ENCODE data around the gene ELL. TPM values are rescaled to one million over a fixed set of nuclear protein-coding genes. Genes with fewer than 3 reads are reported as not detected.
A peak's percentile ranks its signal among the peaks of the same experiment; 100 is the strongest.

The ELL gene
- total and polyA plus RNA-seq, 9 of the 15 experiments (the other 6 are each of a cell fraction or from before 2014, with no cell fraction given), result 0.24 to 22.5 (median 4.1) TPM

DNA sequence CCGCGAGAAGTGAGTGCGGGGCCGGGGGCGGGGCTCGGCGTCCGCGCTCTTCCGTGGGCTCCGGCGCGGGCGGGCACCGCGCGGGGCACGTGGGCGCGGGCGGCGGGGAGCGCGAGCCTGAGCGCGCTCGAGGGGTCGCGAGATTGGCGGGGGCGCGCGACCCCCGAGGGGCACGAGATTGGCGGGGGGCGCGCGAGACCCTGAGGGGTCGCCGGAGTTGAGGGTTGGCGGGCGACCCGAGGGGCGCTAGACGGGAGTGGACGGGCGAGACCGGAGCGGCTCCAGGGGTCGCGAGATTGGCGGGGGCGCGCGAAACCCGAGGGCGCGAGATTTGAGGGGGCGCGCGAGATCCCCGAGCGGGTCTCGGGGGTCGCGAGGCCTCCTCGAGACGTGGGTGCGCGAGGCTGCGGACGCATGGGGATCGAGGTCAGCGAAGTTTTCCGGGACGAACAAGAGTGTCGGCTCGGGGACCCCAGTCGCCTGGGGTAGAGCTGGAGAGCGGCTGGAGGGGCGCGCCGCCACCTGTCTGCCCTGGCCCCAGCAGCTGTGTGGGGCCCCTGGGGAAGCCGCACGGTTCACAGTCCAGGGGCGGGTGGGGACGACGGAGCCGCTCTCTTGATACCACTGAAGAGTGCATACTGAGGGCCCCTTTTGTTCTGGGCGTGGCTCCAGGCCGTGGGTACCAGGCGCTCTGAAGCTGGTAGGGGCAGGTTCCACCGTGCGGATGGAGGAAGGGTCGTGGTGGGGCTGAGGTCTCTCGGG, 102.0 kb downstream of the ELL start (continued):
- TF ChIP-seq, protein P1, sequence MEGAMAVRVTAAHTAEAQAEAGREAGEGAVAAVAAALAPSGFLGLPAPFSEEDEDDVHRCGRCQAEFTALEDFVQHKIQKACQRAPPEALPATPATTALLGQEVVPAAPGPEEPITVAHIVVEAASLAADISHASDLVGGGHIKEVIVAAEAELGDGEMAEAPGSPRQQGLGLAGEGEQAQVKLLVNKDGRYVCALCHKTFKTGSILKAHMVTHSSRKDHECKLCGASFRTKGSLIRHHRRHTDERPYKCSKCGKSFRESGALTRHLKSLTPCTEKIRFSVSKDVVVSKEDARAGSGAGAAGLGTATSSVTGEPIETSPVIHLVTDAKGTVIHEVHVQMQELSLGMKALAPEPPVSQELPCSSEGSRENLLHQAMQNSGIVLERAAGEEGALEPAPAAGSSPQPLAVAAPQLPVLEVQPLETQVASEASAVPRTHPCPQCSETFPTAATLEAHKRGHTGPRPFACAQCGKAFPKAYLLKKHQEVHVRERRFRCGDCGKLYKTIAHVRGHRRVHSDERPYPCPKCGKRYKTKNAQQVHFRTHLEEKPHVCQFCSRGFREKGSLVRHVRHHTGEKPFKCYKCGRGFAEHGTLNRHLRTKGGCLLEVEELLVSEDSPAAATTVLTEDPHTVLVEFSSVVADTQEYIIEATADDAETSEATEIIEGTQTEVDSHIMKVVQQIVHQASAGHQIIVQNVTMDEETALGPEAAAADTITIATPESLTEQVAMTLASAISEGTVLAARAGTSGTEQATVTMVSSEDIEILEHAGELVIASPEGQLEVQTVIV (CRISPR knock-in tag; IDR thresholded peaks at IDR 0.05; ENCODE audit: borderline replicate concordance), result 0 out of 2 replicates have a peak, but pooled peaks have one; percentile 6
- TF ChIP-seq, protein P2, sequence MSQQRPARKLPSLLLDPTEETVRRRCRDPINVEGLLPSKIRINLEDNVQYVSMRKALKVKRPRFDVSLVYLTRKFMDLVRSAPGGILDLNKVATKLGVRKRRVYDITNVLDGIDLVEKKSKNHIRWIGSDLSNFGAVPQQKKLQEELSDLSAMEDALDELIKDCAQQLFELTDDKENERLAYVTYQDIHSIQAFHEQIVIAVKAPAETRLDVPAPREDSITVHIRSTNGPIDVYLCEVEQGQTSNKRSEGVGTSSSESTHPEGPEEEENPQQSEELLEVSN (IDR thresholded peaks at IDR 0.05; ENCODE audit: borderline replicate concordance in 1 of 2, extremely low read depth in 1 of 2, insufficient read depth in 1 of 2, insufficient read length in 1 of 2, low read depth in 1 of 2, low read length in 1 of 2, poor library complexity in 1 of 2, severe bottlenecking in 1 of 2), result peak; percentile 18 to 74
- TF ChIP-seq TAL1 (IDR thresholded peaks at IDR 0.05) (no peak), SAFB (IDR thresholded peaks at IDR 0.05; ENCODE audit: borderline replicate concordance, low read depth, low read length) (peak; percentile 44; the same call in 1 of the 2 replicates), BHLHE40 (IDR thresholded peaks at IDR 0.05; ENCODE audit: low read length) (no peak), NR2C2 (CRISPR knock-in tag; IDR thresholded peaks at IDR 0.05) (no peak), NR2C2 (tag; IDR thresholded peaks at IDR 0.05) (0 out of 2 replicates have a peak, but pooled peaks have one; percentile 33), PCBP1 (IDR thresholded peaks at IDR 0.05; ENCODE audit: low read depth, low read length, poor library complexity, severe bottlenecking) (peak; percentile 21), RBM25 (IDR thresholded peaks at IDR 0.05; ENCODE audit: low read depth, low read length, severe bottlenecking) (peak; percentile 65), TOE1 (IDR thresholded peaks at IDR 0.05; ENCODE audit: borderline replicate concordance) (no peak), TOE1 (CRISPR knock-in tag; IDR thresholded peaks at IDR 0.05; ENCODE audit: borderline replicate concordance, low read depth) (no peak), CAMTA2 (CRISPR knock-in tag; conservative IDR thresholded peaks at IDR 0.05) (no peak), U2AF1 (optimal IDR thresholded peaks at IDR 0.05; ENCODE audit: low read depth, low read length) (peak; percentile 40), ZNF717 (CRISPR knock-in tag; IDR thresholded peaks at IDR 0.05) (no peak), CEBPG (CRISPR knock-in tag; IDR thresholded peaks at IDR 0.05) (no peak), CEBPG (tag; conservative IDR thresholded peaks at IDR 0.05 in 1 of 2, IDR thresholded peaks at IDR 0.05 in 1 of 2) (no peak), FOXJ3 (CRISPR knock-in tag; IDR thresholded peaks at IDR 0.05) (no peak), KDM4B (IDR thresholded peaks at IDR 0.05; ENCODE audit: borderline replicate concordance in 2 of 2, low read depth in 1 of 2) (no peak), SAP30 (IDR thresholded peaks at IDR 0.05; ENCODE audit: borderline replicate concordance, insufficient read depth, low read depth, low read length, poor library complexity, severe bottlenecking) (peak; percentile 59), ZBTB7A (IDR thresholded peaks at IDR 0.05; ENCODE audit: borderline replicate concordance, control insufficient read depth, low read depth, low read length) (peak; percentile 76)
- TF ChIP-seq, protein P3, sequence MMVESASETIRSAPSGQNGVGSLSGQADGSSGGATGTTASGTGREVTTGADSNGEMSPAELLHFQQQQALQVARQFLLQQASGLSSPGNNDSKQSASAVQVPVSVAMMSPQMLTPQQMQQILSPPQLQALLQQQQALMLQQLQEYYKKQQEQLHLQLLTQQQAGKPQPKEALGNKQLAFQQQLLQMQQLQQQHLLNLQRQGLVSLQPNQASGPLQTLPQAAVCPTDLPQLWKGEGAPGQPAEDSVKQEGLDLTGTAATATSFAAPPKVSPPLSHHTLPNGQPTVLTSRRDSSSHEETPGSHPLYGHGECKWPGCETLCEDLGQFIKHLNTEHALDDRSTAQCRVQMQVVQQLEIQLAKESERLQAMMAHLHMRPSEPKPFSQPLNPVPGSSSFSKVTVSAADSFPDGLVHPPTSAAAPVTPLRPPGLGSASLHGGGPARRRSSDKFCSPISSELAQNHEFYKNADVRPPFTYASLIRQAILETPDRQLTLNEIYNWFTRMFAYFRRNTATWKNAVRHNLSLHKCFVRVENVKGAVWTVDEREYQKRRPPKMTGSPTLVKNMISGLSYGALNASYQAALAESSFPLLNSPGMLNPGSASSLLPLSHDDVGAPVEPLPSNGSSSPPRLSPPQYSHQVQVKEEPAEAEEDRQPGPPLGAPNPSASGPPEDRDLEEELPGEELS (CRISPR knock-in tag; IDR thresholded peaks at IDR 0.05; ENCODE audit: borderline replicate concordance), result 0 out of 2 replicates have a peak, but pooled peaks have one; percentile 61
